Stimulated activated CD4-positive, alpha-beta T cell treated with anti-CD3 and anti-CD28 coated beads, Interleukin-2, amount 100 ng/mL, for 48 hours (primary cell): Measurements from ENCODE around the gene RREB1.
"Not testable (repeated sequence)": the region's sequence is repeated elsewhere in the genome, so short reads cannot be mapped to it uniquely, and the experiment has no call there.

Source experiments
- DNase-seq, 2 donors: peaks; one replicate each; pipeline ENCODE4 v3.0.0-alpha.2; 2020

RREB1 gene

DNA sequence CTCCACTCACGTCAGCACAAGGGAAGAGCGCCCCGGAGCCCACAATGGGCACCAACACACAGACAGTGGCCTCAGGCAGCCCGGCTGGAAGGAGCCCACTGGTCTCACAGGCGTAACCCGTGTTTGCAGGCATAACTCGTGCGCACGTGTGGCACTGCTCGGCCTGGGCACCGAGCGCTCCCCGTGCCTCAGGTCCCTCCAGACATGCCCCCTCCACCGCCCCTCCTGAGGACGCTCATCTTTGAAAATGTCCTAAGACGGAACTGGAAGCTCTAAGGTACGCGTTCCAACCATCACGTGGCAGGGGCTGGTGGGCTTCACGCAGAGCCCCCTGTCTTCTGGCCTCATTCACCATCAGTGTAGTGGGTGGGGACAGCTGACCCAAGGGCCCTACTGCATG is 160.6 kb downstream of the RREB1 start:
- DNase-seq: no peak

GRCh38 chr6:7268816-7269555 is 161.2 kb downstream of the RREB1 start:
- no peak for DNase-seq

DNA sequence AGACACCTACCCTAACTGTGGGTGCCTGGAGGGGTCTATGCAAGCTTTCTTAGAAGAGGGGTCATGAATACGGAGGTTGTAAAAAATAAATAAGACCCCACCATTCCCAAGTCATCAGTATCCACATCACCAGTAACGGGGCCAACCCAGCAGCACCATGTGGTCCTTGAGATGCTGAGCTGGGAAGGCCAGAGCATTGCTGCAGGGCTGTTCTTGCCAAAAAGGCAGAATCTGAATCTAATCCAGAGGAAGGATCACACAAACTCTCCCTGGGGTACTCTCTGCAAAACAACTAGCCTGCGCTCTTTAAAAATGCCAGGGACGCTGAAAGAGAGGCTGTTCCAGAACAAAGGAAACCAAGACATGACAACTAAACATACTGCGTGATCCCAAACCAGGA is 162.1 kb downstream of the RREB1 start:
- no peak for DNase-seq

GRCh38 chr6:7270320-7271204 is 162.8 kb downstream of the RREB1 start:
- no peak for DNase-seq

DNA sequence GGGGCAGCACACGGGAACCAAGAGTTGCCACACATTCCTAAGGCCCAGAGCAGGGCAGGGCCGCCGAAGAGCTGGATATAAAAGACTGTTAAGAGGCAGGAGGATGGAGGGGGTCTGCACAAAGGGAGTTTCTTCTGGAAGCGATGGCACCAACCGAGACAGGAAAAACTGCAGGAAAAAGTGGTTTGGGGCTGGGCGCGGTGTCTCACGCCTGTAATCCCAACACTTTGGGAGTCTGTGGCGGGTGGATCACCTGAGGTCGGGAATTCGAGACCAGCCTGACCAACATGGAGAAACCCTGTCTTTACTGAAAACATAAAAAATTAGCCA is 163.4 kb downstream of the RREB1 start:
- no peak for DNase-seq

DNA sequence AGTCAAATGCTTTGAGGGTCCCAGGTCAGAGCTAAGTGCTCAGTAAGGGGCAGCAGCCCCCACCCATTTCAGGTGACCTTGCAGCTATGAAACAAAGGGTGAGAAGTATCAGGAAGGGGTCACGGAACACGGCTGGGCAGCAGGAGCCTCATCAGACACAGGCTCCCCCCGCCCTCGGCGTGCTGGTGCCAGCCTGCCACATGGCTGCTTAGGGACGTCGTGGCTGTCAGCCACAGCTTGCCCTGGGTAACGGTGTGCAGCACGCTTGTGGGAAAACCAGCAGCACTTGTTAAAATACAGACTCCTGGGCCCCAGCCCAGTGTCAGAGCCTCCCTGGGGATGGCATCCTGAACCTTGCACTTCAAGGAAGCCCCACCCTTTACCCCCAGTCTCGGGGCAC is 165.9 kb downstream of the RREB1 start:
- no peak for DNase-seq

GRCh38 chr6:7274525-7274924 is 166.8 kb downstream of the RREB1 start:
- not testable (repeated sequence) for DNase-seq

DNA sequence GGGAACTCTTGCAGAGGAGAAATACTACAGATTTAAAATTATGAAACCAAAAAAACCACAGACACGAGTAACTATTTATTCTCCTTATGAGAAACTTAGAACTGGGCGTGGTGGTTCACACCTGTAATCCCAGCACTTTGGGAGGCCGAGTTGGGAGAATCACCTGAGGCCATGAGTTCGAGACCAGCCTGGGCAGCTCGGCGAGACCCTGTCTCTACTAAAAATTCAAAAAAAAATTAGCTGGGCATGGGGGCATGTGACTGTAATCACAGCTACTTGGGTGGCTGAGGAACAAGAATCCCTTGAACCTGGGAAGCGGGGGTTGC is 168.4 kb downstream of the RREB1 start:
- DNase-seq: no peak

DNA sequence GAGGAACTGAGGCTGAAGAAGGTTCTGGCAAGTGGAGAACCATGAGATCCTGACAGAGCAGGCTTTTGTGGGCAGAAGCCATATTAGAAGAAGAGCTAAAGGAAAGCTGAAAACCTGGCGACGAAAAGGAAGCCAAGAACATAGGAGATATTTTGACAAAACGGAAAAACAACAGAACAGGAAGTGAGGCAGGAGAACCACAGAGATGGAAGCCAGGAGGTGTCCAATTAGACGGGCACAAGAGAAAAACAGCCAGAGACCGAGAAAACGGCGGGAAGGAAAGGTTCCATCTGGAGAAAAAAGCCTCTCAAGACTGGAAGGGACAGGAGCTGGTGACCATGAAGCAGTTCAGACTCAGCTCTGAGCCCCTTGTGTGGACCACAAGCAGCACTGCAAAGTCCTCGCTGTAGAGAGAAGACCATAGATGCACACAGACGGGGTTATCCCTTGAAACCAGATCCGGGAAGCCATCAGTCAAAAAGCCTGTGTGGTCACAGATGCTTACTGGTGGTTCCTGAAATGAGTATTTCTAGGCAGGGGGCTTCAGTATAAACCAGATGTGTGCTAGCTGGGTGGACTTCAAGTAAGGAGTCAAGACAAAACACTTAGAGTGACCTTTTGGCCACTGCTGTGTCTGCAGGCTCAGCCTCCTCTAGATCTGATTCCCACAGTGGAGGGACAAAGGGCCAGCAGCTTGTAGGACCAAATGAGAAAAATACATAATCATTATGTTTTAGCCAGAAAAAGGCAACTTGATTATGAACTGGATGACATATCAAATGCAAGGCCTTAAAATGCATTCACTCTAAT is 174.5 kb downstream of the RREB1 start:
- DNase-seq: no peak

GRCh38 chr6:7283676-7284075 is 175.9 kb downstream of the RREB1 start:
- no peak for DNase-seq

DNA sequence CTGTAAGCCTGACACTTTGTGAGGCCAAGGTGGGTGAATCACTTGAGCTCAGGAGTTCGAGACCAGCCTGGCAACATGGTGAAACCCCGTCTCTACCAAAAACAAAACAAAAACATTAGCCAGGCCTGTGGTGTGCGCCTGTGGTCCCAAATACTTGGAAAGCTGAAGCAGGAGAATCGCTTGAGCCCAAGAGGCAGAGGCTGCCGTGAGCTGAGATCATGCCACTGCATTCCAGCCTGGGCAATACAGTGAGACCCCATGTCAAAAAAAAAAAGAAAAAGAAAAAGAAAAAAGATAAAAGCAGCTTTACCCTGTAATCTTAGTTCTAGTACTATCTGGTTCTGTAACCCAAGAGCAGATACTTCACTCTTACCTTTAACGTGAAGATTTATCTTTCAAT is 177.7 kb downstream of the RREB1 start:
- DNase-seq: no peak

DNA sequence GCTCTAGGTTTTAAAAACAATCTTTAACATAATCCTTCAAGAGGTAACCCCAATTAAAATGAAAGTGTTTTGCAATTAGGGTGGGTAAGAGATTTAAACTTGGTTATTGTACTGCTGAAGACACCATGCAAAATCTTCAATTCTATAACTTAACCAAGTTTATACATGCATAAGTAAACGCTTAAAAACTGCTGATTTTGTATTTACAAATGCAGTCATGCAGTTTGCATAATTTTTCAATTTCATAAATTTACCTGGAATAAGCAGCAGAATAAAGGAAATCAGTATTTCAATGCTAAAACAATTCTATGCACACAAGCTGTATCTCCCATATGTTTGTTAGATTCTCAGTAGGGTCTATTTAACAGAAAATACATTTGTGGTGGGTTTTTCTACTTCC is 182.3 kb downstream of the RREB1 start:
- DNase-seq: no peak

DNA sequence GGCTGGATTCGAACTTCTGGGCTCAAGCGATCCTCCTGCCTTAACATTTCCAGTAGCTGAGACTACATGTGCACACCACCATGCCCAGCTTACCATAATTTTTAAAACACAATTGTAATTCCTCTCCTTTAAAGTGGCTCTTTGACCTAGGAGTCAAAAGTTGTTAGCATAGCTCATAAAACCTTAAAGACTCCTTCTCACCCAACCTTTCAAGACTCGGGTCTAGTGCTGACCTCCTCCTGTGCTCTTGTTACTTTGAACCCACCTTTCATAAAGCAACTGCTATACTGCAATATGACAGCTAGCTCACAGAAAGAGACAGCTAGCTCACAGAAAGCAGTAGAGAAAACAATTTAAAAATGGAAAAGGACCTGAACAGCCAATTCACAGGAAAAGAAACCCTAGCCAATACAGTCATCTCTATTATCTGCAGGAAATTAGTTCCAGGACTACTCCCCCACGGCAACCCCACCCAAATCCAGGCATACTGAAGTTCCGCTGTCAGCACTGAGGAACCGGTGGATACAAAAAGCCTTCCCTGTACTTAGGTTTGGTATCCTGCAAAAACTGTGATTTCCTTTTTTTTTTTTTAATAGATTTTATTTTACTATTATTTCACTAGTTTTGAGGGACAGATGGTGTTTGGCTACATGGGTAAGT is 185.0 kb downstream of the RREB1 start:
- no peak for DNase-seq

GRCh38 chr6:7295916-7296315 is 188.2 kb downstream of the RREB1 start:
- DNase-seq: no peak

DNA sequence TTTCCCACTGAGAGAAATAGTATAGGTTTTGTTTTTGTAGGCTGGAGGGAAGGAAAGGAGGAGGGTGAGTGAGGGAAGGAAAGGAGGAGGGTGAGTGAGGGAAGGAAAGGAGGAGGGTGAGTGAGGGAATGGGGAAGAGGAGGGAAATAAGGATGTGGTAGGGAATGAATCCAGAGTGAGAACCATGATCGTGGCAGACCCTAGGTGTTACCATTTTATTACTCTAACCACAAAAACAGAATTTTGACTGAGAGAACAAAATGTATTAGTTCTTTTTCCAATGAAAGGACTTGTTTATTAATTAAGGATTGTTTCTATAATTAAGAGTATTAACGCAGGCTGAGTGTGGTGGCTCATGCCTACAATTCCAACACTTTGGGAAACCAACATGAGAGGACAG is 188.8 kb downstream of the RREB1 start:
- no peak for DNase-seq

GRCh38 chr6:7298113-7298512 is 190.4 kb downstream of the RREB1 start:
- DNase-seq: no peak

DNA sequence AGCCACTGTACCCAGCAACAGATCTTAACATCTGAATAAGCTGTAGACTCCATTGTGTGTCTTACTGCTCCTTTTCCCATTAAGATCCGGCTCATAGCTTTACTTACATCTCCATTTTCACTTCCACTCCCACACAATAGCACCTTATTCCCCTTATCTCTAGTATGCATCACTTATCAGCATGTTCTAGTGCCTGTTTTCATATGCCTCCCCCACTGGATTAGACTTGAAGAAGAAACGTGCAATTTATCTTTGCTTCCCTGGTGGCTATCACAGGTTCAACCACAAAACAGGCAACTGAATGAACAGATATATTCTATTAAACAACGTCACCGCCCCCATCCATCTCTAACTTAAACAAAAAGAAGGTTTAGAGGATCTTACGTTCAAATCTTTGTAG is 193.2 kb downstream of the RREB1 start:
- no peak for DNase-seq
